Mucosa of rectum (tissue), 2 donors: Measurements from ENCODE around the gene OLFML2A.

ENCODE experiments used
- H3K27ac ChIP-seq, 2 donors: one replicate each; pipeline ENCODE4 v1.7.0; 2013; ENCODE audit warnings: inconsistent platforms in 2 of 2, low read depth in 2 of 2, low read length in 2 of 2
- H3K27me3 ChIP-seq, 2 donors: one replicate each; pipeline ENCODE4 v1.7.0; 2013; ENCODE audit warnings: low read length in 2 of 2; ENCODE audit not compliant: control insufficient read depth in 2 of 2, insufficient read depth in 2 of 2
- H3K36me3 ChIP-seq, 2 donors: one replicate each; pipeline ENCODE4 v1.7.0; 2013; ENCODE audit warnings: low read length in 2 of 2; ENCODE audit not compliant: control insufficient read depth in 2 of 2, insufficient read depth in 2 of 2
- H3K4me1 ChIP-seq, 2 donors: one replicate each; pipeline ENCODE4 v1.7.0; 2013; ENCODE audit warnings: low read length in 2 of 2, mild to moderate bottlenecking in 1 of 2; ENCODE audit not compliant: control insufficient read depth in 2 of 2, insufficient read depth in 2 of 2
- H3K4me3 ChIP-seq, 2 donors: one replicate each; pipeline ENCODE4 v1.7.0; 2013; ENCODE audit warnings: low read length in 2 of 2
- H3K9ac ChIP-seq, 2 donors: one replicate each; pipeline ENCODE4 v1.7.0; 2013; ENCODE audit warnings: low read length in 2 of 2, low read depth in 1 of 2, mild to moderate bottlenecking in 1 of 2
- H3K9me3 ChIP-seq, 2 donors: one replicate each; pipeline ENCODE4 v1.7.0; 2013; ENCODE audit warnings: low read length in 2 of 2; ENCODE audit not compliant: control insufficient read depth in 2 of 2
- donor health status: healthy.
- donor health status: Normal muscosa, but diverticular disease.

The OLFML2A gene

DNA sequence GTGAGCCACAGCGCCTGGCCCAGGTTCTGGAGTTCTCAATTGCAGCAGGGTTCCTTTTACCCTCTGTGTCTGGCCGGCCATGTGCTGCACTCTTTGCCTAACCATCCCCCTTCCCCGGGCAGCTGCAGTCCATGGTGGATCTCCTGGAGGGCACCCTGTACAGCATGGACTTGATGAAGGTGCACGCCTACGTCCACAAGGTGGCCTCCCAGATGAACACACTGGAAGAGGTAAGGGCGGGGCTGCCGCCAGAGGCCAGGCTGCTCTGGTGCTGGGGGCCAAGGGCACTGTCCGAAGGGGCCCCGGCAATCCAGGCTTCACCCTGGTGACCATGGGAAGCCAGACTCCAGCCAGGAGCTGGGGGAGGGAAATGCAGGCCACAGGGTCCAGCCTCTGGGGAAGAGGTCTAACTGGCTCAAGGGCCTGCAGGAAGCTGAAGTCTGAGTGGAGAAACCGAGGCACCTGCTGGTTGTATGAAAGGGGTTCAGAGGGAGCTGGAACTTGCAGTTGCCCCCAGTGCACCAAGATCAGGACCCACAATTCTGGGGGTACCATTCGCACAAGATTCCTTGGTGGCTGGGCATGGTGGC is 18.1 kb downstream of the OLFML2A start:
- H3K4me1 ChIP-seq = peaks cover 0 to 2% of the 10 kb centered on the region in 2 donors
- H3K4me3 ChIP-seq = no peak overlapping the region
- no peaks in the 10 kb centered on the region for H3K27me3 ChIP-seq
- H3K36me3 ChIP-seq = no peaks in the 10 kb centered on the region
- no peak overlapping the region for H3K9ac ChIP-seq
- no peak overlapping the region for H3K27ac ChIP-seq
- H3K9me3 ChIP-seq = no peaks in the 10 kb centered on the region

DNA sequence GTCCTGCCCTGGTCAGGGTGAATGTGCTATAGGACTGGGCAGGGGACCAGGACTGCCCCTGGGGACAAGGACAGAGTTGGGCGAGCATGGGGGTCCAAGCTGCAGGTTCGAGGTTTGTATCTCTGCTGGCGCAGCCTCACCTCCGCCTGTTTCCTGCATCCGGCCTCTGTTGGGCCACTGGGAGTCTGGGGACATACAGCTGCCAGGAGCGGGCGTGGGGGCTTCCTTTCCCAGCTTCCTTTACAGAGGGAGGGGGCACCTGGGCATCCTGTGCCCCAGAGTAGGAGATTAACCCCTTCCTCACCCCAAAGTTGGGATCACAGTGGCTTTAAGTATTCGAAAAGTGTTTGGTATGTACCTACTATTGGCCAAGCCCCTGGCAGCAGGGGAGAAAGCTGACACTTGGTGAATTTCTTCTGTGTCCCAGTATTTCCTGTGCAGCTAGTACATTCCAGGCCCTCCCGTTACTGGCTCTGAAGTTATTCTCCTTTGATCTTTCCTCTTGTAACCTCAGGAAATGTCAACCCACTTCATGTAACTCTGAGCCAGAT is 19.0 kb downstream of the OLFML2A start:
- Histone ChIP-seq H3K4me1 (peaks cover 2 to 4% of the 10 kb centered on the region in 2 donors), H3K9me3 (no peaks in the 10 kb centered on the region), H3K4me3 (no peak overlapping the region), H3K9ac (no peak overlapping the region), H3K27me3 (no peaks in the 10 kb centered on the region), H3K36me3 (no peaks in the 10 kb centered on the region), H3K27ac (peak overlapping the region in 1 of 2 donors; percentile 23)

DNA sequence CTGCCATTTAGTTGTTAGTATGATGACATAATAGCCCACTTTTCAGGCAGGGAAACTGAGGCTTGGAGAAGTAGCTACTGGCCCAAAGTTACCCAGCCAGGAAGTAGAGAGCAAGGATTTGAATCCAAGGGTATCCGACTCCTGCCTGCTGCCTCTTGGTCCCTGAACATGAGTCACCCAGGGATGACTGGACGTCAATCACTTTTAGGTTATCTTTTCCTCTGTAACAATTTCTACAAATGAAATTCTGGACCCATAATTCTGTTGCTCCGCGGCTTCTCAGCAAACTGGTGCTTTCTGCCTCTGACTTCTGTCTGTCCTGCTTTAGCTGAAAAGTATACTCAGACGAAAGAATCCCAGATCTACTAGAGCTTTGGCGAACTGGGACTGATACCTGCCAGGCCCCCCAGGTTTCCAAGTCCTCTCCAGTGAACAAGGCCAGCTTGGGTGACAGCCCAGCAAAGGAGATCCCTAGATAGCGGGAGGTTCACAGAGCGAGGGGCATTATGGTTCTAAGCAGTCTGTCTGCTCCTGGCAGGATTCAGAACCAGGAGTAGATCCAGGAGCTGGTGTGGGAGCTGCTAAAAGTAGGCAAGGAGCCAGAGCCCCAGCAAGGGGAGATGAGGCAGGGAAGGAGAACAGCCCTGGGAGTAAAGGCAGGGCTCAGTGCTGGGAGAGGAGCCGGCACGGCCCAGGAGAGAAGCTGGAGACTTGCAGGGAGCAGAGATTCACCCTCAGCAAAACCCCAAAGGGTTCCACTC is 20.6 kb downstream of the OLFML2A start:
- Histone ChIP-seq H3K27me3 (no peaks in the 10 kb centered on the region), H3K27ac (no peak overlapping the region), H3K9me3 (no peaks in the 10 kb centered on the region), H3K4me3 (no peak overlapping the region), H3K36me3 (no peaks in the 10 kb centered on the region), H3K4me1 (peaks cover 2 to 4% of the 10 kb centered on the region in 2 donors), H3K9ac (no peak overlapping the region)

DNA sequence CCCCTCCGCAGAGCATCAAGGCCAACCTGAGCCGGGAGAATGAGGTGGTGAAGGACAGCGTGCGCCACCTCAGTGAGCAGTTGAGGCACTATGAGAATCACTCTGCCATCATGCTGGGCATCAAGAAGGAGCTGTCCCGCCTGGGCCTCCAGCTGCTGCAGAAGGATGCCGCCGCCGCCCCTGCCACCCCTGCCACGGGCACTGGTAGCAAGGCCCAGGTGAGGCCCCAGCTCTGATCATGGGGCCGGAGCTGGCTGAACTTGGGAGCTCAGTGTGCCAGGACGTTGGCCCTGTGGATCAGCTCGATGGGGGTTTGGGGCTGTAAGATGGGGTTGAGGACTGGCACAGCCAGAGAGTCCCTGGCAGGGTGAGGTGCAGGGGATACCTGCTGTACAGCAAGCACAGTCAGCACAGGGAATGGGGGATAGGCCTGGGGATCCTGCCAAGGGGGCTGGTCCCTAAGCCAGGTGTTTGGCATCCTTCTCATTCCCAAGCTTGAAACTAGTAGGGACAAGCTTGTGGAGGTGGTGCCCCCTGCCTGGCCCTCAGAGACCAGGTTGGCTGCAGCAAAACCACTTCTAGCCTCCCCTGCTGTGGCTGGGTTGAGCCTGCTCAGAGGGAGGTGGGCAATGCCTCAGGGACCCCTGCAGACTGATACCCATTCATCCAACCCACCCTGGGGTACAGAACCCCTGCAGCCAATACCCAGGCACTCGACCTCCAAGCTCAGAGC is 22.5 kb downstream of the OLFML2A start:
- no peaks in the 10 kb centered on the region for H3K27me3 ChIP-seq
- H3K27ac ChIP-seq = no peak overlapping the region
- no peaks in the 10 kb centered on the region for H3K36me3 ChIP-seq
- no peak overlapping the region for H3K9ac ChIP-seq
- H3K4me3 ChIP-seq = no peak overlapping the region
- peaks cover 2 to 4% of the 10 kb centered on the region in 2 donors for H3K4me1 ChIP-seq
- no peaks in the 10 kb centered on the region for H3K9me3 ChIP-seq

DNA sequence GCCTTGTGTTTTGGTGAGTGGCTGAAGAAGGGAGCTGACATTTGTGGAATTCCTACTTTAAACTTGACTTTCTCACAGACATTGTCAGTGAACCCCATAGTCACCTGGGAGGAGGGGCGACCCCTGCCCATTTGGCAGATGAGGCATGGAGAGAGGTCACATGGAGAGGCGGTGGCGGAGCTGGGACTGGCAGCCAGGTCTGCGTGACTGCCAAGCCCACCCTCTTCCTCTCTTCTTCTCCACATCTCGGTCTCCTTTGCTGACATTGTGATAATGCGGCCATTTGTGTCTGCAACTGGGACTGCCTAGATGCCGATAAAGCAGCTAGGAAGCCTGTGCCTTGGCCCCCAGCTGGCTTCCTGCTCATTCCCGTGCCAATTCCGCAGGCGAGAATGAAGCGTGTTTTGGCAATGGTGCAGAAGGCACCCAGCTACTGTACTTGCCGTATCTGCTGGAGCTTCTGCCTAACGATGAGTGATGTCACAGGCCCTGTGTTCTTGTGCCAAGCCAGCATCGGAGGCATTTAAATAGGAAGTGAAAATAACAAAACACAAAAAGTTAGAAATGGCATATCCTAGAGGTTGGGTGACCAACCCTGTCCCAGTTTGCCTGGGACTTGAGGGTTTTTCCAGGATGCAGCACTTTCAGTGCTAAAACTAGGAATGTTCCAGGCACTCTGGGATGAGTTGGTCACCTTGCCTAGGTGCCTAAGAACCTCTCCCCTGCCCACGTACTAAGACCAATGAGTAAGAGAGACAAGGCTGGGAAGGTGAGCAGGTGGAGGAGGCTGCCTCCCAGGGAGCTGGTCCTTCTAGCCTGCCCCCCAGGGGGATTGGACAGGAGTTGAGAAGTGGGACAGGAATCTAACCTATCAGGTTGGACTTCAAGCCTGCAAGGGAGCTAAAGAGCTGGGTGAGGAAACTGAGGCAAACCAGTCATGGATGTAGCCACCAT is 23.6 kb downstream of the OLFML2A start:
- H3K27ac ChIP-seq = peak overlapping the region; percentile 16 to 34
- H3K9me3 ChIP-seq = no peaks in the 10 kb centered on the region
- H3K27me3 ChIP-seq = no peaks in the 10 kb centered on the region
- peak overlapping the region in 1 of 2 donors; percentile 26 for H3K4me3 ChIP-seq
- no peaks in the 10 kb centered on the region for H3K36me3 ChIP-seq
- H3K9ac ChIP-seq = no peak overlapping the region
- peaks cover 2% of the 10 kb centered on the region in 2 donors for H3K4me1 ChIP-seq

DNA sequence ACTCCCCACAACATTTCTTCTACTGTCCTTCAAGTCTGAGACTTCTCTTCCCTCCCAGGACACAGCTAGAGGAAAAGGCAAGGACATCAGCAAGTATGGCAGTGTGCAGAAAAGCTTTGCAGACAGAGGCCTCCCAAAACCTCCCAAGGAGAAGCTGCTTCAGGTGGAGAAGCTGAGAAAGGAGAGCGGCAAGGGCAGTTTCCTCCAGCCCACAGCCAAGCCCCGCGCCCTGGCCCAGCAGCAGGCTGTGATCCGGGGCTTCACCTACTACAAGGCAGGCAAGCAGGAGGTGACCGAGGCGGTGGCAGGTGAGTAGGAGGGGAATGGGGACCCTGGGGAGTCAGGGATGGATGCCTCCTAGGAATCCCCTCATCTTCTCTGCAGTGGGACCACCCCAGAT is 24.4 kb downstream of the OLFML2A start:
- Histone ChIP-seq H3K4me1 (peaks cover 2% of the 10 kb centered on the region in 2 donors), H3K27me3 (no peaks in the 10 kb centered on the region), H3K27ac (no peak overlapping the region), H3K9ac (no peak overlapping the region), H3K4me3 (no peak overlapping the region), H3K9me3 (no peaks in the 10 kb centered on the region), H3K36me3 (no peaks in the 10 kb centered on the region)

DNA sequence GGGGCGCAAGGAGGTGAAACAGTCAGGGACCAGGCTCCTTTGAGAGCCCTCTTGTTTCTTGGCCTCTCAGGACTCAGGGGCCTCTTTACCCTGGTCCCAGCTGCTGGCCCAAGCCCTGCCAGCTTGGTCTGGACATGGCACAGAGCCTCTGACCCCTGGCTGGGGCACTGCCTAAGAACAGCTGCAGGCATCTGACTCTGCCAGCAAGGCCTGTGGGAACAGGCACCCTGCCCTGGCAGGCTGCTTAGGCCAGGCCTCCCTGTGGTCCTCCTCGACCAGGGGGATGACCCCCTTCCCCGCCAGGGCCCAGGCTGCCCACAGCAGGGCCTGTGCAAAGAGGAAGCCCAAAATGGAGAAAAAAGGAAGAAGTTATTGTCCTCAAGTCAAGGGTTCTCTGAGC is 25.5 kb downstream of the OLFML2A start:
- Histone ChIP-seq H3K4me3 (no peak overlapping the region), H3K27me3 (no peaks in the 10 kb centered on the region), H3K9ac (no peak overlapping the region), H3K36me3 (no peaks in the 10 kb centered on the region), H3K9me3 (no peaks in the 10 kb centered on the region), H3K27ac (no peak overlapping the region), H3K4me1 (peaks cover 2% of the 10 kb centered on the region in 2 donors)

DNA sequence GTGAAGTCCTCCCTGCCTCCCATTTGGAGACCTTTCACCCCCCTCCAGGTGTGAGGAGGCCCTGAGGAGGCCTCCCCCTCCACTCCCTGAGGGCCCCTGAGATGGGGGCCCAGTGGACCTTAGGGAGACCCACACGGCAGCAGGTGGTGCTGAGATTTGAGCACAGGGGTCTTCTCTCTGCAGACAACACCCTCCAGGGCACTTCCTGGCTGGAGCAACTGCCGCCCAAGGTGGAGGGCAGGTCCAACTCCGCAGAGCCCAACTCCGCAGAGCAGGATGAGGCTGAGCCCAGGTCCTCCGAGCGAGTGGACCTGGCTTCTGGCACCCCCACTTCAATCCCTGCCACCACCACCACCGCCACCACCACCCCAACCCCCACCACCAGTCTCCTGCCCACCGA is 27.0 kb downstream of the OLFML2A start:
- Histone ChIP-seq H3K36me3 (no peaks in the 10 kb centered on the region), H3K9me3 (no peaks in the 10 kb centered on the region), H3K27ac (no peak overlapping the region), H3K4me1 (peaks cover 2% of the 10 kb centered on the region in 2 donors), H3K9ac (no peak overlapping the region), H3K4me3 (no peak overlapping the region), H3K27me3 (no peaks in the 10 kb centered on the region)

DNA sequence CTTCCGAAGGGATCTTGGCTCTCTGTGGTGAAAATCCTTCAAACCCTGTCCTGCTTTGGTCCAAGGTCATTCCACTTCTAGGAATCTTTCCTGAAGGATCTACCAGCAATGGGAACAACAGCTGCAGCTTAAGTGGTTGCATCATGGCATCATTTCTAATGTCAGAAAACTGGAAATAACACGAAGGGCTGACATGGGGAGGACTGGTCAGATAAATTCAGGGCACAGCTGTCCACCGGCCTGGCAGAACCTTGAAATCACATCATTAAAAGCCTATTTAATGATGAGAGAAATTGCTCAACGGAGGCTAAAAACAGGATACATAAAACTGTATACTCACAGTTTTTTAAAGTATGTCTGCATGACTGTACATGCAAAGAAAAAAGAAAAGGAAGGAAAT is 28.3 kb downstream of the OLFML2A start:
- H3K4me3 ChIP-seq = no peak overlapping the region
- H3K9ac ChIP-seq = no peak overlapping the region
- no peaks in the 10 kb centered on the region for H3K9me3 ChIP-seq
- no peaks in the 10 kb centered on the region for H3K36me3 ChIP-seq
- peaks cover 2% of the 10 kb centered on the region in 2 donors for H3K4me1 ChIP-seq
- no peak overlapping the region for H3K27ac ChIP-seq
- no peaks in the 10 kb centered on the region for H3K27me3 ChIP-seq
